HL-60 (cell line): ENCODE measurements around the gene ALAD.
A peak's percentile ranks its signal among the peaks of the same experiment; 100 is the strongest.

ENCODE experiments used
- DNase-seq, 2 experiments: peaks; one replicate each; pipeline ENCODE4 v3.0.0-alpha.2; 2010 to 2020; ENCODE audit warnings: low read depth in 1 of 2, low spot score in 1 of 2
- H3K27ac ChIP-seq: fragments of 250-450 bp; sonication (Bioruptor Pico); replicated peaks from 2 replicates; pipeline ENCODE4 v1.5.1; 2020; ENCODE audit warnings: mild to moderate bottlenecking, moderate library complexity
- H3K27me3 ChIP-seq: fragments of 250-450 bp; sonication (Bioruptor Pico); 2 replicates; pipeline ENCODE4 v1.5.1; 2021; ENCODE audit warnings: mild to moderate bottlenecking, moderate library complexity; ENCODE audit not compliant: insufficient read depth, poor library complexity, severe bottlenecking
- H3K4me3 ChIP-seq: replicated peaks from 2 replicates; pipeline ENCODE4 v1.5.1; 2011; ENCODE audit warnings: mild to moderate bottlenecking, control low read depth, low read length; ENCODE audit not compliant: insufficient read depth
- GABPA ChIP-seq: IDR thresholded peaks from 2 replicates; pipeline ENCODE4 v1.6.1; 2012; ENCODE audit warnings: low read depth
- POLR2AphosphoS5 ChIP-seq: IDR thresholded peaks from 2 replicates; pipeline ENCODE4 v1.6.1; 2012; ENCODE audit warnings: low read depth
- SPI1 ChIP-seq: IDR thresholded peaks from 2 replicates; pipeline ENCODE4 v1.6.1; 2012; ENCODE audit warnings: low read depth, mild to moderate bottlenecking, borderline replicate concordance
- TF ChIP-seq, protein P1 (sequence below): IDR thresholded peaks from 2 replicates; pipeline ENCODE4 v1.6.1; 2012; ENCODE audit warnings: low read depth; ENCODE audit not compliant: insufficient replicate concordance
- TF ChIP-seq, protein P2 (sequence below): IDR thresholded peaks from one replicate; pipeline ENCODE4 v1.5.1; 2011; ENCODE audit warnings: low read length, control low read depth, inconsistent platforms; ENCODE audit not compliant: insufficient read depth

The ALAD gene

DNA sequence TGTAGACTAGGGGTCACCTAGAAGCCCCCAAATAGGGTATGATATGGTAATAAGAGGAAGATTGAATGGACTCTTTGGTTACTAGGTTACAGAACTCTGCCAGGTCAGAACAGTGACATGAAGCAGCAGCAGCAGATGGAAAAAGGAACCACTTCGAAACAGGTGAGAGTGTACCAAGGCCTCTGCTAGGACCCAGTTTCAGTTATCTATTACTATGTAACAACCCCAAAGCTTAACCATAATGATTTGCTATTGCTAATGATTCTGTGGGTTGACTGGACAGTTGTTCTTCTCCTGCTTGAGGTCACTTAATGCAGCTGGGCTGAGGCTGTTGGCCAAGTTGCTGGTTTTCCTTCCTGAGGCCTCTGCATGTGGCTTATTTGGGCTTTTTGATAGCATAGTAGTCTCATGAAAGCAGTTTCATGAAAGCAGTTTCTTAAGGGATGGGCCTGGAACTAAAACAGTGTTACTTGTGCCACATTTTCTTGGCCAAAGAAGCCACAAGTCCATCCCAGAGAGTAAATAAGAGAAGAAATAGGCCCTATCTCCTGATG, 27.1 kb upstream of the ALAD start:
- DNase-seq = no peak
- Histone ChIP-seq H3K27me3 (no peaks in the 10 kb centered on the region), H3K4me3 (no peak overlapping the region), H3K27ac (no peak overlapping the region)
- no peak for TF ChIP-seq POLR2AphosphoS5
- no peak for TF ChIP-seq SPI1
- TF ChIP-seq, protein P1, sequence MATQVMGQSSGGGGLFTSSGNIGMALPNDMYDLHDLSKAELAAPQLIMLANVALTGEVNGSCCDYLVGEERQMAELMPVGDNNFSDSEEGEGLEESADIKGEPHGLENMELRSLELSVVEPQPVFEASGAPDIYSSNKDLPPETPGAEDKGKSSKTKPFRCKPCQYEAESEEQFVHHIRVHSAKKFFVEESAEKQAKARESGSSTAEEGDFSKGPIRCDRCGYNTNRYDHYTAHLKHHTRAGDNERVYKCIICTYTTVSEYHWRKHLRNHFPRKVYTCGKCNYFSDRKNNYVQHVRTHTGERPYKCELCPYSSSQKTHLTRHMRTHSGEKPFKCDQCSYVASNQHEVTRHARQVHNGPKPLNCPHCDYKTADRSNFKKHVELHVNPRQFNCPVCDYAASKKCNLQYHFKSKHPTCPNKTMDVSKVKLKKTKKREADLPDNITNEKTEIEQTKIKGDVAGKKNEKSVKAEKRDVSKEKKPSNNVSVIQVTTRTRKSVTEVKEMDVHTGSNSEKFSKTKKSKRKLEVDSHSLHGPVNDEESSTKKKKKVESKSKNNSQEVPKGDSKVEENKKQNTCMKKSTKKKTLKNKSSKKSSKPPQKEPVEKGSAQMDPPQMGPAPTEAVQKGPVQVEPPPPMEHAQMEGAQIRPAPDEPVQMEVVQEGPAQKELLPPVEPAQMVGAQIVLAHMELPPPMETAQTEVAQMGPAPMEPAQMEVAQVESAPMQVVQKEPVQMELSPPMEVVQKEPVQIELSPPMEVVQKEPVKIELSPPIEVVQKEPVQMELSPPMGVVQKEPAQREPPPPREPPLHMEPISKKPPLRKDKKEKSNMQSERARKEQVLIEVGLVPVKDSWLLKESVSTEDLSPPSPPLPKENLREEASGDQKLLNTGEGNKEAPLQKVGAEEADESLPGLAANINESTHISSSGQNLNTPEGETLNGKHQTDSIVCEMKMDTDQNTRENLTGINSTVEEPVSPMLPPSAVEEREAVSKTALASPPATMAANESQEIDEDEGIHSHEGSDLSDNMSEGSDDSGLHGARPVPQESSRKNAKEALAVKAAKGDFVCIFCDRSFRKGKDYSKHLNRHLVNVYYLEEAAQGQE = no peak
- no peak for TF ChIP-seq GABPA
- TF ChIP-seq, protein P2, sequence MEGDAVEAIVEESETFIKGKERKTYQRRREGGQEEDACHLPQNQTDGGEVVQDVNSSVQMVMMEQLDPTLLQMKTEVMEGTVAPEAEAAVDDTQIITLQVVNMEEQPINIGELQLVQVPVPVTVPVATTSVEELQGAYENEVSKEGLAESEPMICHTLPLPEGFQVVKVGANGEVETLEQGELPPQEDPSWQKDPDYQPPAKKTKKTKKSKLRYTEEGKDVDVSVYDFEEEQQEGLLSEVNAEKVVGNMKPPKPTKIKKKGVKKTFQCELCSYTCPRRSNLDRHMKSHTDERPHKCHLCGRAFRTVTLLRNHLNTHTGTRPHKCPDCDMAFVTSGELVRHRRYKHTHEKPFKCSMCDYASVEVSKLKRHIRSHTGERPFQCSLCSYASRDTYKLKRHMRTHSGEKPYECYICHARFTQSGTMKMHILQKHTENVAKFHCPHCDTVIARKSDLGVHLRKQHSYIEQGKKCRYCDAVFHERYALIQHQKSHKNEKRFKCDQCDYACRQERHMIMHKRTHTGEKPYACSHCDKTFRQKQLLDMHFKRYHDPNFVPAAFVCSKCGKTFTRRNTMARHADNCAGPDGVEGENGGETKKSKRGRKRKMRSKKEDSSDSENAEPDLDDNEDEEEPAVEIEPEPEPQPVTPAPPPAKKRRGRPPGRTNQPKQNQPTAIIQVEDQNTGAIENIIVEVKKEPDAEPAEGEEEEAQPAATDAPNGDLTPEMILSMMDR = no peak

DNA sequence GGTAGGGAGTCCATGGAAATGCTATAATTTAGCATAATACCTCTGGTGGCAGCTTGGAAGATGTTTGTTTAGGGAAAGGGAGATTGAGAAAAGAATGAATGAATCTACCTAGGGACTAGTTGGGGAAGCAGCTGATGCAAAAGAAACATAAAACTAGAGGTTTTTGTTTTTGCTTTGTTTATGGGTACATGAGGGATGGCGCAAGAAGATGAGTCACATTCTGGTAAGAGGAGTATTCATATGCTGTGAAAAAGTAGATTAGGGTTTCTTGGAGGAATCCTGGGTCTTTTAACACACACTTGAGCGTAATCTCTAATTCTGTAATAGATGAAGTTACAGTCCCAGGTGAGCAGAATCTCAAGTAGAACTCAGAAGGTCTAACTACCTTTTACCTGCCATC, 26.5 kb upstream of the ALAD start:
- Histone ChIP-seq H3K27ac (no peak overlapping the region), H3K27me3 (no peaks in the 10 kb centered on the region), H3K4me3 (no peak overlapping the region)
- TF ChIP-seq, protein P2 = no peak
- TF ChIP-seq, protein P1 = no peak
- no peak for TF ChIP-seq GABPA
- TF ChIP-seq POLR2AphosphoS5 = no peak
- TF ChIP-seq SPI1 = no peak
- peak in 1 of 2 experiments; percentile 24 for DNase-seq

DNA sequence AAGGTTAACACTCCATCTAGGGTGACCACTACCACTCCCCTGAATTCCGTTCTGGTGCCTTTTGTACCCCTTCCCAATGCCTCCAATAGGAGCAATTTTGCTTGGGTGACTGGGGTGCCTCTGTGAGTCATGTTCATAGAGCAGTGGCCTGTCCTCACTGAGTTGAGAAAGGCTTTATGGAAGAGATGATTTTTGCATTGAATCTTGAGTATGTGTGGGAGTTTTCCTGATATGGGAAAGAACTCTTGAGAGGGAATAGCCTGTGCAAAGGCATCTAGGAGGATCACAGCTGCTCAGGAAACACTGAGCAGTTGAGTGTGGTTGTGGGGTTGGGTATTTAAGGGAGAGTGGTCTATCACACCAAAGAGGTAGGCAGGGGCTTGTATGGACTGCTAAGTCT, 25.6 kb upstream of the ALAD start:
- Histone ChIP-seq H3K27ac (no peak overlapping the region), H3K27me3 (no peaks in the 10 kb centered on the region), H3K4me3 (no peak overlapping the region)
- no peak for TF ChIP-seq POLR2AphosphoS5
- TF ChIP-seq, protein P1 = no peak
- TF ChIP-seq, protein P2 = no peak
- no peak for DNase-seq
